Keratinocyte (primary cell): ENCODE measurements around the gene A2M. TPM values are rescaled to one million over a fixed set of nuclear protein-coding genes. Genes with fewer than 3 reads are reported as not detected.

ENCODE experiments used
- DNase-seq: peaks from one replicate; pipeline ENCODE4 v3.0.0-alpha.2; 2011; ENCODE audit warnings: low read depth, missing footprints, low spot score
- FAIRE-seq: peaks from 2 replicates; lab custom pipeline; 2011; peaks lifted over from hg19 to GRCh38; lab: Jason Lieb, UNC
- H2AFZ ChIP-seq: 2 replicates; pipeline ENCODE4 v1.6.0; 2012; ENCODE audit warnings: low read length, control low read depth, inconsistent platforms; ENCODE audit not compliant: control insufficient read depth
- H3K27ac ChIP-seq: 2 replicates; pipeline ENCODE4 v1.5.1; 2011; ENCODE audit warnings: low read length; ENCODE audit not compliant: control insufficient read depth, insufficient read depth
- H3K27me3 ChIP-seq: 3 replicates; pipeline ENCODE4 v1.6.0; 2011; ENCODE audit warnings: low read length; ENCODE audit not compliant: control insufficient read depth, insufficient read depth; ENCODE audit errors: extremely low read depth
- H3K36me3 ChIP-seq, 2 experiments: 2 replicates in 1 of 2; 3 replicates in 1 of 2; pipeline ENCODE4 v1.5.1; 2011; ENCODE audit warnings: low read length in 2 of 2, mild to moderate bottlenecking in 1 of 2; ENCODE audit not compliant: control insufficient read depth in 2 of 2, insufficient read depth in 2 of 2; ENCODE audit errors: extremely low read depth in 1 of 2
- H3K4me1 ChIP-seq: 3 replicates; pipeline ENCODE4 v1.5.1; 2011; ENCODE audit warnings: low read length; ENCODE audit not compliant: control insufficient read depth, insufficient read depth; ENCODE audit errors: extremely low read depth
- H3K4me2 ChIP-seq: 3 replicates; pipeline ENCODE4 v1.6.0; 2011; ENCODE audit warnings: low read depth, low read length; ENCODE audit not compliant: control insufficient read depth, insufficient read depth; ENCODE audit errors: extremely low read depth
- H3K4me3 ChIP-seq, 3 experiments: fragments of 200-600 bp in 1 of 3; sonication (generic) in 1 of 3; 2 replicates in 2 of 3; 3 replicates in 1 of 3; pipeline ENCODE4 v1.5.1; 2011 to 2016; ENCODE audit warnings: low read length in 3 of 3, mild to moderate bottlenecking in 3 of 3, control low read depth in 2 of 3, inconsistent platforms in 1 of 3, low read depth in 1 of 3, mixed read lengths in 1 of 3, mixed run types in 1 of 3, moderate library complexity in 1 of 3; ENCODE audit not compliant: control insufficient read depth in 2 of 3, insufficient read depth in 2 of 3; ENCODE audit errors: extremely low read depth in 1 of 3
- H3K79me2 ChIP-seq: 2 replicates; pipeline ENCODE4 v1.6.0; 2012; ENCODE audit warnings: low read length; ENCODE audit not compliant: control insufficient read depth, insufficient read depth
- H3K9ac ChIP-seq: 3 replicates; pipeline ENCODE4 v1.6.0; 2011; ENCODE audit warnings: low read length; ENCODE audit not compliant: control insufficient read depth, insufficient read depth; ENCODE audit errors: extremely low read depth
- H3K9me1 ChIP-seq: 3 replicates; pipeline ENCODE4 v1.6.0; 2011; ENCODE audit warnings: low read length; ENCODE audit not compliant: control insufficient read depth, insufficient read depth; ENCODE audit errors: extremely low read depth
- H3K9me3 ChIP-seq: 2 replicates; pipeline ENCODE4 v1.5.1; 2012; ENCODE audit warnings: low read depth, low read length; ENCODE audit not compliant: control insufficient read depth
- H4K20me1 ChIP-seq: 3 replicates; pipeline ENCODE4 v1.6.0; 2011; ENCODE audit warnings: low read length; ENCODE audit not compliant: control insufficient read depth, insufficient read depth; ENCODE audit errors: extremely low read depth
- EZH2 ChIP-seq: IDR thresholded peaks from one replicate; pipeline ENCODE4 v1.6.1; 2012; ENCODE audit warnings: inconsistent platforms, mild to moderate bottlenecking, low read length, moderate library complexity
- dilution Hi-C: fragments of 300-500 bp; cut with MboI; formaldehyde crosslinking; loops from one replicate; pipeline ENCODE4 v1.7.0; 2020; ENCODE audit warnings: low sequenced_read_pairs; ENCODE audit not compliant: extremely low pct_ligation_motif_present
- polyA plus RNA-seq, 5 experiments: library from polyadenylated mRNA; depleted of rRNA in 3 of 5; stranded (reverse) in 3 of 5; stranded (forward) in 1 of 5; unstranded in 1 of 5; fragments of >200 nt; gene quantifications; 1 replicate in 1 of 5; 2 replicates in 3 of 5; 3 replicates in 1 of 5; pipeline versions ENCODE4 v1.2.1 to v1.2.3, GENCODE V29; 2011 to 2012; ENCODE audit warnings: missing spikeins in 2 of 5, low read depth in 1 of 5, low replicate concordance in 1 of 5
- TF ChIP-seq, protein P1 (sequence below), 3 experiments: IDR thresholded peaks in 1 of 3; conservative IDR thresholded peaks in 1 of 3; optimal IDR thresholded peaks in 1 of 3; 2 replicates in 2 of 3; 3 replicates in 1 of 3; pipeline versions ENCODE3 to v1.5.1; 2011; ENCODE audit warnings: low read length in 3 of 3, mild to moderate bottlenecking in 3 of 3, moderate library complexity in 2 of 3, control low read depth in 1 of 3, inconsistent platforms in 1 of 3; ENCODE audit not compliant: insufficient read depth in 2 of 3; ENCODE audit errors: extremely low read depth in 1 of 3

The A2M gene
- polyA plus RNA-seq, 1 donor (not counting 4 experiments of a cell fraction or from before 2014, with no cell fraction given): 0.49 TPM

DNA sequence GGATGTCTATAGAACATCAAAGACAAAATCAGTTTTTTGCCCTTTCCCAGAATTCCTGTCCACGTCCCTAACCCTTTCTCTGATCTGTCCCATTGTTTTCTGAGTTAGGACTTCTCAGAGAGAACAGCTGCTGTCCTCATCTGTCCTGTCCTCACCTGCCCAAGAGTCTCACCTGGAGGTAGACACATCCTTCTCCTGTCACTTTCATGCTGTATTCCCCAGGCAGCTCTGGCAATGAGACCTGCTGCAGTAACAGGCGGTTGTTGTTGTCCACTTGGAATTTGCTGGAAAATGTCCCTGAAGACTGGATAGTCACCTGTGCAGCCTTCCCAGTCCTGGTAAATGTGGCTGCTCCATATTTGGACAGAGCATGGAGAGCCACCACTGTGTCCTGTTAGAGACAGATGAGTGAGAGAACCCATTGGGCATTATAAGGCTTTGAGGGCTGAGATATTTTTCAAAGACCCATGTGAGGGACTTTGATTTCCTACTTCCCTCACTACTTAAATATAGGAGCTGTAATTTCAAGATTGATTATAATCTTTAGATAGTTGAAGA, 43.2 kb downstream of the A2M start:
- Histone ChIP-seq H3K79me2 (no peaks in the 10 kb centered on the region), H3K9ac (no peak overlapping the region), H3K9me1 (no peaks in the 10 kb centered on the region), H3K4me2 (no peak overlapping the region), H3K4me3 (no peak overlapping the region), H4K20me1 (no peaks in the 10 kb centered on the region), H3K36me3 (no peaks in the 10 kb centered on the region), H3K27me3 (peaks cover 3% of the 10 kb centered on the region), H3K9me3 (no peaks in the 10 kb centered on the region), H3K4me1 (no peaks in the 10 kb centered on the region), H3K27ac (no peak overlapping the region), H2AFZ (no peak overlapping the region)
- dilution Hi-C loops: no loop called here
- FAIRE-seq (no peak), DNase-seq (no peak)
- TF ChIP-seq, protein P1, sequence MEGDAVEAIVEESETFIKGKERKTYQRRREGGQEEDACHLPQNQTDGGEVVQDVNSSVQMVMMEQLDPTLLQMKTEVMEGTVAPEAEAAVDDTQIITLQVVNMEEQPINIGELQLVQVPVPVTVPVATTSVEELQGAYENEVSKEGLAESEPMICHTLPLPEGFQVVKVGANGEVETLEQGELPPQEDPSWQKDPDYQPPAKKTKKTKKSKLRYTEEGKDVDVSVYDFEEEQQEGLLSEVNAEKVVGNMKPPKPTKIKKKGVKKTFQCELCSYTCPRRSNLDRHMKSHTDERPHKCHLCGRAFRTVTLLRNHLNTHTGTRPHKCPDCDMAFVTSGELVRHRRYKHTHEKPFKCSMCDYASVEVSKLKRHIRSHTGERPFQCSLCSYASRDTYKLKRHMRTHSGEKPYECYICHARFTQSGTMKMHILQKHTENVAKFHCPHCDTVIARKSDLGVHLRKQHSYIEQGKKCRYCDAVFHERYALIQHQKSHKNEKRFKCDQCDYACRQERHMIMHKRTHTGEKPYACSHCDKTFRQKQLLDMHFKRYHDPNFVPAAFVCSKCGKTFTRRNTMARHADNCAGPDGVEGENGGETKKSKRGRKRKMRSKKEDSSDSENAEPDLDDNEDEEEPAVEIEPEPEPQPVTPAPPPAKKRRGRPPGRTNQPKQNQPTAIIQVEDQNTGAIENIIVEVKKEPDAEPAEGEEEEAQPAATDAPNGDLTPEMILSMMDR (optimal IDR thresholded peaks at IDR 0.05 in 1 of 3, IDR thresholded peaks at IDR 0.05 in 1 of 3, conservative IDR thresholded peaks at IDR 0.05 in 1 of 3; ENCODE audit: extremely low read depth in 1 of 3, insufficient read depth in 2 of 3, low read length in 3 of 3): no peak
- TF ChIP-seq EZH2: no peak

DNA sequence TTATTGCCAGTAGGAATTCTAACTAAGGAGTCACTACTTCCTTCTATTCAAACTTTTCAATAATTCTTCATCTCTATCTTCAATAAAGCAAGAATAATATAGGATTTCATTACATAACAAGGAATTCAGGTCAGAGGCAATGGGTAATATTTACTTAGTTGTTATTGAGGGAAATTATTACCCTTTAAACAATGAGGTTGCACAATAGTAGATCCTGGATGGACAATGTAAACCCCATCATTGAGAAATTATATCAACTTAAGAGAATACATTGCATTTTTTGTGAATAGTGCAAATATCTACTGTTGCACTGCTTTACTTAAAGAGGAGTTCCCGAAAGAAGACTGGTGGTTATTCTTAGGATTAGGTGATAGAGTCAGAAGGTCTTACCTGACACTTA, 43.8 kb downstream of the A2M start:
- DNase-seq (no peak), FAIRE-seq (no peak)
- TF ChIP-seq, protein P1 (optimal IDR thresholded peaks at IDR 0.05 in 1 of 3, IDR thresholded peaks at IDR 0.05 in 1 of 3, conservative IDR thresholded peaks at IDR 0.05 in 1 of 3; ENCODE audit: extremely low read depth in 1 of 3, insufficient read depth in 2 of 3, low read length in 3 of 3): no peak
- TF ChIP-seq EZH2: no peak
- Histone ChIP-seq H3K4me3 (no peak overlapping the region), H3K9me1 (no peaks in the 10 kb centered on the region), H3K79me2 (no peaks in the 10 kb centered on the region), H4K20me1 (no peaks in the 10 kb centered on the region), H3K9ac (no peak overlapping the region), H3K27me3 (peaks cover 3% of the 10 kb centered on the region), H2AFZ (no peak overlapping the region), H3K9me3 (no peaks in the 10 kb centered on the region), H3K27ac (no peak overlapping the region), H3K36me3 (no peaks in the 10 kb centered on the region), H3K4me2 (no peak overlapping the region), H3K4me1 (peaks cover 2% of the 10 kb centered on the region)
- dilution Hi-C loops: no loop called here
